ENCODE measurements around the gene CGB2.

CGB2 gene

DNA sequence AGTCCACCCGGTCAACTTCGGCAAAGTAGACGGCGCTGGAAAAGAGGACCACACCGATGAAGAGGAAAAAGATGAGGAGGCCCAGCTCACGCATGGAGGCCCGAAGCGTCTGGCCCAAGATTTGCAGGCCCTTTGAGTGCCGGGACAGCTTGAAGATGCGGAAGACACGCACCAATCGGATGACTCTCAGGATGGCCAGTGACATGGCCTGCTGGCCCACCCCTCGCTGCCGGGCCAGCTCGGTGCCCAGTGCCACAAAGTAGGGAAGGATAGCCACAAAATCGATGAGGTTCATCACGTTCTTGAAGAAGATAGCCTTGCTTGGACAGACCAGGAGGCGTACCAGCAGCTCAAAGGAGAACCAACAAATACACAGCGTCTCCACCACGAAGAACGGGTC, 38.7 kb downstream of the CGB2 start:
- DNase-seq = no peak

DNA sequence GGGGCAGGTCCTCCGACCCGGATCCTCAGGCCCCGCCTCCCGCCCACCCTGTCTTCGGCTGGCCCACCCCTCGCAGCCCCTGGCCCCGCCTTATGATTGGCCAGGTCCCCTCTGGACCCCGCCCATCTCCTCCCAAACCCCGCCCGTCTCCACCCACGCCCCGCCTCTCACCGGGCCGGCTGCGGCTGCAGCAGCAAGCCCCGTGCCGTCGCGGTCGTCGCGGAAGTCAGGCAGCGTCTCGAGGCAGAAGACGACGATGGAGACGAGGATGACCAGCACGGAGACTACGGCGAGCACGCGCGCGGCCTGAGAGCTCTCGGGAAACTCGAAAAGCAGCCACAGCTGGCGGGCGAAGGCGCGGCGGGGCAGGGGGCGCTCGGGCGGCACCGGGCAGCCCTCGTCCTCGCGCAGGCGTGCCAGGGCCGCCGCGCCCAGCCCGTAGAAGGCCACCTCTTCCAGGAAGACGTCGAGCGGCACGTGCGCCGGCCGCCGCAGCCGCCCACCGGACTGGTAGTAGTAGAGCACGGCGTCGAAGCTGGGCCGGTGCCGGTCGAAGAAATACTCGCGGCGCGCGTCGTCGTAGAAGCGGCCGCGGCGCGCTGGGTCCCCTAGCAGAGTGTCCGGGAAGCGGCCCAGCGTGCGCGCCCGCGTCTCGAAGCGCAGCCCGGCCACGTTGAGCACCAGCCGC, 40.3 kb downstream of the CGB2 start:
- DNase-seq = no peak

DNA sequence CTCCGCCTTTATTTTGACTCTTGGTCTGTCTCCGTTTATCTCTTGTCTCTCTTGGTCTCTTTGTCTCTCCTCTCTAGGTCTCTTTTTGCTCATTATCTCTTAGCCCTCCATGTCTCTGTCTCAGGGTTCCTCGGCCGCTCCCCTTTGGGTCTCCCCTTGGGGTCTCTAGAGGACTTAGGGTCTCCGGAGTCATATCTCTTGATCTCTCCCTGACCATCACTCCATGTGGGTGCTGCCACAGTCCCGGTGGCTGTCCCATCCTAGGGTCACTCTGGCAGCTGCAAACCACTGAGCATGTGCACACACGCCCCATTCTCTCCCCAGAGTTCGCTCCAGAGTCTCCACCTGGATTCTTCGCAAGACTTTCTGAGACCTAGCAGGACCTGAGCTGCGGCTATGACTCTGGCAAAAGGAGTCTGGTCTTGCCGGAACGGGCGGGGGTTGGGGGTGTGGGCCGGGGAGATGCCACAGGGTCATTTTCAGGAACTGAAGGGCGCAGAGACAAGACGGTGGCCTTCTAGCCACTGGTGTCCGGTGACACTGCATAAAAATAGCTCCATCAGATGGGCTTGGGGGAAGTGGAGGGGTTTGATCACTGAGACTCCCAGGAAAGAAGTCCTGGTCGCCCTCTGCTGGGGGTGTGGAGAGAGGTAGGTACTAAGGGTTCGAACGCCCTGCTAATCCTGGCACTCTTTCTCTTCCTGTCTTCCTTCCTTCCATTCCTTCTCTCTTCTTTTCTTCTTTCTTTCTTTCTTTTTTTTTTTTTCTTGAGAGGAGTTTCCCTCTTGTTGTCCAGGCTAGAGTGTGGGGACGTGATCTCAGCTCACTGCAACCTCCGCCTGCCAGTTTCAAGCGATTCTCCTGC, 42.1 kb downstream of the CGB2 start:
- peak; percentile 55 for DNase-seq

DNA sequence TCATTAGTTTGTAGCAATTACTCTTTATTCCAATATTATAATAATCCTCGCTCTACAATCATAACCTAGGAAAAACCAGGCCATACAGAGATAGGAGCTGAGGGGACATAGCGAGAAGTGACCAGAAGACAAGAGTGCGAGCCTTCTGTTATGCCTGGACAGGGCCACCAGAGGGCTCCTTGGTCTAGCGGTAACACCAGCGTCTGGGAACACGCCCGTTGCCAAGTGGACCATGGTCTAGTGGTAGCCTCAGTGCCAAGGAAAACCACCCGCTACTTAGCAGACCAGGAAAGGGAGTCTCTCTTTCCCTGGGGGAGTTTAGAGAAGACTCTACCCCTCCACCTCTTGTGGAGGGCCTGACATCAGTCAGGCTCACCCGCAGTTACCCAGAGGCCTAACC, 43.2 kb downstream of the CGB2 start:
- peak; percentile 65 for DNase-seq

DNA sequence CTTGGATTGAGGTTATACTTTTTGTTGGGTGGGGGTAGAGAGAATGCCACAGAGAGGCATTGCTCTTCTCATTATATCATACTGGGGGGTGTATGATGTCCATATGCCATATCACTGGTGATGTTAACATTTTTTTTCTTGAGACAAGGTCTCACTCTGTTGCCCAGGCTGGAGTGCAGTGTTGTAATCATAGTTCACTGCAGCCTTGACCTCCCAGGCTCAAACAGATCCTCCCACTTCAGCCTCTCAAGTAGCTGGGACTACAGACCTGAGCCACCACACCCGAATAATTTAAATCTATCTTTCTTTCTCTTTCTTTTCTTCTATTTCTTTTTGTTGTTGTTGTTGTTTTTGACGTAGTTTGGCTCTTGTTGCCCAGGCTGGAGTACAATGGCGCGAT, 48.7 kb downstream of the CGB2 start:
- DNase-seq = no peak

DNA sequence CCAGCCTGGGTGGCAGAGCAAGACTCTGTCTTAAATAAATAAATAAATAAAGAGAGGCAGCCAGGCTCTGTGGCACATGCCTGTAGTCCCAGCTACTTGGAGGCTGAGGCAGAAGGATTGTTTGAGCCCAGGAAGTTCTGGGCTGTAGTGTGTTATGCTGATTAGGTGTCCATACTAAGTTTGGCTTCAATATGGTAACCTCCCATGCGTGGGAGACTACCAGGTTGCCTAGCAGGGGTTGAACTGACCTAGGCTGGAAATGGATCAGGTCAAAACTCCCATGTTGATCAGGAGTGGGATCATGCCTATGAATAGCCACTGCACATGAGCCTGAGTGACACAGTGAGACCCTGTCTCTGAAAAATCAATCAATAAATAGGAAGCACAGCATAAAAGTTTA, 49.6 kb downstream of the CGB2 start:
- DNase-seq = no peak
